Endothelial cell of umbilical vein (primary cell): ENCODE results near the gene CLEC16A.

ENCODE experiments used
- EZH2 ChIP-seq: IDR thresholded peaks from 2 replicates; pipeline ENCODE4 v1.6.1; 2012; ENCODE audit warnings: borderline replicate concordance, low read depth, mild to moderate bottlenecking, moderate library complexity, low read length, inconsistent platforms; ENCODE audit not compliant: severe bottlenecking
- GATA2 ChIP-seq: IDR thresholded peaks from 2 replicates; pipeline ENCODE4 v1.7.0; 2011; ENCODE audit warnings: low read depth, mild to moderate bottlenecking, moderate library complexity, mixed read lengths, low read length; ENCODE audit not compliant: insufficient read length, insufficient read depth
- JUN ChIP-seq: IDR thresholded peaks from 2 replicates; pipeline ENCODE4 v1.6.1; 2011; ENCODE audit warnings: borderline replicate concordance, low read depth; ENCODE audit not compliant: insufficient read length, insufficient read depth
- POLR2A ChIP-seq: IDR thresholded peaks from 2 replicates; pipeline ENCODE4 v1.6.1; 2012; ENCODE audit warnings: low read depth, mild to moderate bottlenecking, control low read depth, low read length
- POLR2AphosphoS5 ChIP-seq: IDR thresholded peaks from 2 replicates; pipeline ENCODE4 v1.6.1; 2012; ENCODE audit warnings: low read depth, mild to moderate bottlenecking, control low read depth, low read length, moderate library complexity; ENCODE audit not compliant: insufficient read depth
- TF ChIP-seq, protein P1 (sequence below), 2 donors: IDR thresholded peaks; 1 replicate in 1 of 2; 2 replicates in 1 of 2; pipeline ENCODE4 v1.5.1; 2011; ENCODE audit warnings: low read length in 2 of 2, mild to moderate bottlenecking in 2 of 2, moderate library complexity in 2 of 2, control low read depth in 1 of 2, inconsistent platforms in 1 of 2, low read depth in 1 of 2; ENCODE audit not compliant: insufficient read depth in 1 of 2; ENCODE audit errors: extremely low read depth in 1 of 2

- TF ChIP-seq POLR2A (no peak), POLR2AphosphoS5 (no peak), GATA2 (no peak), EZH2 (no peak), JUN (no peak)
- TF ChIP-seq, protein P1, sequence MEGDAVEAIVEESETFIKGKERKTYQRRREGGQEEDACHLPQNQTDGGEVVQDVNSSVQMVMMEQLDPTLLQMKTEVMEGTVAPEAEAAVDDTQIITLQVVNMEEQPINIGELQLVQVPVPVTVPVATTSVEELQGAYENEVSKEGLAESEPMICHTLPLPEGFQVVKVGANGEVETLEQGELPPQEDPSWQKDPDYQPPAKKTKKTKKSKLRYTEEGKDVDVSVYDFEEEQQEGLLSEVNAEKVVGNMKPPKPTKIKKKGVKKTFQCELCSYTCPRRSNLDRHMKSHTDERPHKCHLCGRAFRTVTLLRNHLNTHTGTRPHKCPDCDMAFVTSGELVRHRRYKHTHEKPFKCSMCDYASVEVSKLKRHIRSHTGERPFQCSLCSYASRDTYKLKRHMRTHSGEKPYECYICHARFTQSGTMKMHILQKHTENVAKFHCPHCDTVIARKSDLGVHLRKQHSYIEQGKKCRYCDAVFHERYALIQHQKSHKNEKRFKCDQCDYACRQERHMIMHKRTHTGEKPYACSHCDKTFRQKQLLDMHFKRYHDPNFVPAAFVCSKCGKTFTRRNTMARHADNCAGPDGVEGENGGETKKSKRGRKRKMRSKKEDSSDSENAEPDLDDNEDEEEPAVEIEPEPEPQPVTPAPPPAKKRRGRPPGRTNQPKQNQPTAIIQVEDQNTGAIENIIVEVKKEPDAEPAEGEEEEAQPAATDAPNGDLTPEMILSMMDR (IDR thresholded peaks at IDR 0.05; ENCODE audit: extremely low read depth in 1 of 2, insufficient read depth in 1 of 2, low read depth in 1 of 2, low read length in 2 of 2): no peak
These were observed 267.0 kb downstream of the CLEC16A start for GRCh38 chr16:11211061-11211976.
